Measurements from ENCODE around the gene ALS2.
"Not testable (repeated sequence)": the region's sequence is repeated elsewhere in the genome, so short reads cannot be mapped to it uniquely, and the experiment has no call there.

Gene ALS2

DNA sequence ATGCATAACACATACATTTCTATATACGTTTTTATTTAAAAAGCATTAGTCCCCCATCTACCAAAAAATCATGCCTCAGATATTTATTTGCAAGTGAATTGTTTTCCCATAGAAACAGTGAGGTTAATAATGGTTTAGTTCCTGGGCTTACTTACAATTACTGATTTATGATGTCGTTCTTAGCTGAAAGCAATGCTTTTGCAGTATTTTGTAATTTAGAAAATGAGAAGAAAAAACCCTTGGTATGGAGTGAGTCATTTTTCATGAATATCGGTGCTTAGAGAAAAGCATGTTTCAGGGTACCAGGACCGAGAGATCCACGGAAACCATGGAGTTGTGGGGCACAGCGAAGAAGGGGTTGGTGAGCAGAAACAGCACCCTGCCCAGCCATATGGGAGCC lies 13.6 kb upstream of the ALS2 start:
- no peak for DNase-seq (ENCODE audit: low read depth in 2 of 2)

DNA sequence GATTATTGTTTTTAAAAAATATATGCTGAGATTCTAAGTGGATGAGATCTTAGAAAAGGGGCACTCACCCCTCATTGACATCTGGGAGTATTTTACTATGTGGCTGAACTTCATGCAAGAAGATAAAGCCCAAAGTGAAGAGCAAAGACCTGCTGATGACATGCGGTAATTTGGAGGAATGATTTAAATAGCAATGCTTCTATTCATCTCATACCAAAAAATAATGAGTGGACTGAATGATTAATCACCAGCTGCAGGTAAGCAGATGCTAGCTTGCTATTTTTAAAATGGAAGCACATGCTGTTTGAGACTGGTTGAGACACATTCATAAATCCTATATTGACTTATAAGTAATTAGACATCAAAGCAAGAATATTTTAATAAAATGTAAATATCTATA lies 12.9 kb upstream of the ALS2 start:
- DNase-seq (ENCODE audit: low read depth in 2 of 2): no peak

DNA sequence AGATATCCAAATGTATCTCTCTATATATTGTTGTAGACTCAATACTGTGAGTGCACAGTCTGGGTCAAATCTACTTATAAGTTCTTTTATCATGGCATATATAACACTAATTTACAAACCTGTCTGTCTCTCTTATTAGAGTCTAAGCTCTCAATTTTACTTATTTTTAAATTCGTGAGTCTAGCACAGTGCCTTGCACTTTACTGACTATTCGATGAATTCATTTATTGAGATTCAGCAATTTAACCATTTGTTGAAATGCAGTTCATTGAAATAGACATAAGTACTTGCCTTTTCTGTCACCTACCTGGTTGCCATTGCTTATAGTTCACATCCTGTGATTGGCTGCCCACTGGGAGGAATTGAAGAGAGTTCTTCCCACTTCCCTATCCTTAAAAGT lies 10.3 kb upstream of the ALS2 start:
- DNase-seq (ENCODE audit: low read depth in 2 of 2): no peak

DNA sequence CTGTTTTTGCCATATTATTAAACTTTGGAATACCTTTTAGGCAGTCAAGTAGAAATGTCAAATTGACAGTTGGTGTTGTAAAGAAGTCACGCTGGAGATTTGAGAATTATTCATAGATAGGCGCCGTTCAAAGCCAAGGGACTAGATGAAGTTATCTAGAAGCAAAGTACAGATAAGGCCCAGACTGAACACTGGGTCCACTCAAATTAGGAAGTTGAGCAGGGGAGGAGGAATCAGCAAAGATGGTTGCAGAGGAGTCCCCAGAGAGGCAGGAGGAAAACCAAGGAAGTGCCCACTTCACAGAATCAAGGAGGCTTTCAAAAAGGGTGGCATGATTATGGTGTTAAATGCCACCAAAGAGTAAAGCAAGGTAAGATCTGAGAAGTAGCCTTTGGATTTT lies 9.6 kb upstream of the ALS2 start:
- DNase-seq (ENCODE audit: low read depth in 2 of 2): no peak

DNA sequence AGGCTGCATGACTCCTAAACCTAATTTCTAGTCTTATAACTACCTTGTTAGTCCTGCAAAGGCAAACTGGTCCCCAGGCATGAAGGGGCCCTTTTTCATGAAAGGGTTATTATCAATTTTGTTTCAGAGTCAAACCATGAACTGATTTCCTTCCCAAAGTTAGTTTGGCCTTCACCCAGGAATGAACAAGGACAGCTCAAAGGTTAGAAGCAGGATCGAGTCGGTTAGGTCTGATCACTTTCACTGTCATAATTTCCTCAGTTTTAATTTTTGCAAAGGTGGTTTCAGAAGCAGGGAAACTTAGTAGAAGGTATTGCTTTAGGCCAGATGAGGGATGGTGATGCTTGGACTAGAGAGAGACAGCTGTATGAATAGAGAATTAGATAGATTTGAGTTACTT lies 8.7 kb upstream of the ALS2 start:
- no peak for DNase-seq (ENCODE audit: low read depth in 2 of 2)

DNA sequence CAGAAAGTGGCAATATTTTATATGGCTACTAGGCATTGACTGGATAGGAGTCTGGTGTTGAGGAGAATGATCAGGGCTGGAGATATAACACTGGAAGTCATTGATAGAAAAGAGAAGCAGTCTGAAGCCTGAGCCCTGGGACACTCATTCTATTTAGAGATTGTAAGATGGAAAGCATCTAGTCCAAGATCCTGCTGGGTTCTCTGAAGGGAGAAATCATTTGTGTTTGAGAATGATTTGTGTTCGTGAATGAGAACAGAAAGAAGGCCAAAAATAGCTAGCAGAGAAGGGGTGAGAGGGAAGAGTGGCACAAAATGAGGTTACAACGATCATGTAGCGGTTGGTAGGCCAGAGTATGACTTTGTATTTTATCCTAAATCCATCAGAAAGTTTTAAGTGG lies 7.6 kb upstream of the ALS2 start:
- DNase-seq (ENCODE audit: low read depth in 2 of 2): no peak

DNA sequence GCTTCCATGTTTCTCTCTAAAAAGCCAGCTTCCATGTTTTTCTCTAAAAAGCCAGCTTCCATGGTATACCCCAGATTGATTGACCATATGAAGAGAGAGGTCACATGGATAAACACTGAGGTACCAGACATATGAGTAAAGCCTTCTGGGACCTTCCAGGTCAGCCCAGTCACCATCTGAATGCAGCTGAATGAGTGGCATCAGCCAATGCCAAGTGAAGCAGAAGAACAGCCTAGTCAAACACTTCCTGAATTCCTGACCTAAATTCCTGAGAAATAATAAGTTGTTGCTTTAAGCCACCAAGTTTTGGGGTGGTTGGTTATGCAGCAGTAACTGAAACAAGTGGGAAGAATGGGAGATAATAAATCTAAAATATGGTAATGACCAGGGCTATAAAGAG lies 5.7 kb upstream of the ALS2 start:
- DNase-seq (ENCODE audit: low read depth in 2 of 2): no peak

DNA sequence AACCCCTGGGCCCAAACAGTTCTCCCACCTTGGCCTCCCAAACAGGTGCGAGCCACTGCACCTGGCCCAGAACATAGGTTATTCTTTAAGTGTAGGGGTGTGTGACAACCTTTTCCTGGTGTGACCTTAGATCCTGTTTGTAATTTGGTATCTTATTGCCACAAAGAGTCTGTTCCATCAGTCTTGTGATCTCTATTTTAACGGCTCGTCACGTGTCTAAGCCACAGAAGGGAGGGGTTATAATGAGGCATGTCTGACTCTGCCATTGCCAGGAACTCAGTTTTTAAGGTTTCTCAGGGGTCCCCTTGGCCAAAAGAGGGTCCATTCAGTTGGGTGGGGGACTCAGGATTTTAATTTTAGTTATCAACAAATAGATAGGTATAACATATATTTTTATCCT lies 4.4 kb upstream of the ALS2 start:
- no peak for DNase-seq (ENCODE audit: low read depth in 2 of 2)

DNA sequence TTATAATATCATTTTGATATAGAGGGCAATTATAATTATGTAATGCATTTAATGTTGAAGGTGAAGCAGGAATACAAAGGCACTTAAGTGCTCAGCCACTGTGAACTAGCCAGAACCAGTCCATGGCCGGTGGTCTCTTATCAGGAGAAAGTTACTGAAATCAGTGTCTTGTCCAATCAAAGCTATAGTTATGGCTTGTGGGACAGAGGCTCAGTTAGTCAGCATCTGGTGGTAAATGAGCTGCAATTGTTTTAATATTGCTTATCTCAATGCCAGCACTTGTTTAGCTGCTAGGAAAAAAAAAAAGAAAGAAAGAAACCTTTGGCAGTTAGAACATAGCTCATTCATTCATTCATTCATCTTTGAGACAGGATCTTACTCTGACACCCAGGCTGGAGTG lies 3.8 kb upstream of the ALS2 start:
- no peak for DNase-seq (ENCODE audit: low read depth in 2 of 2)

DNA sequence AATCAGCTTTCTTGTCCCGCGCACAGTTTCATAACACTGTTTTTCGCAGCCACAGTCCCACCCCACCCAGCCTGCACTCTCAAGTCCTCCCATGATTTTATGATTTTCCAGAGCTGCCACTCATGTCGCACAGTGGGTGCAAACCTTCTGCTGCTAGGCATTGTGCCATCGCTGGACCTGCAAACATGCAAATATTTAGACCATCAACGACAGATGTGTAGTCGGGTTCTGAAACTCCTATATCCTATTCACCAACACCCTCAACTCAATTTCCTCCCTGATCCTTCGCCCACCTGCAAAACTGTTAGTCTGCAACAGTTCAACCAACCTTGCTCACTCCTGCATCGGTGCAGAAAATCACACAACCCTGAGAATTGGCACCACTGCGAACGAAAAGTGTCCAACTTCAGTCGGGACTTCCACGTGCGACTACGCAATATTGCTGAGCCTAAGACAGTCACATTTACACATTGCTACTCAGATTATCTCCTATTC lies 871 bp upstream of the ALS2 start:
- no peak for DNase-seq (ENCODE audit: low read depth in 2 of 2)

DNA sequence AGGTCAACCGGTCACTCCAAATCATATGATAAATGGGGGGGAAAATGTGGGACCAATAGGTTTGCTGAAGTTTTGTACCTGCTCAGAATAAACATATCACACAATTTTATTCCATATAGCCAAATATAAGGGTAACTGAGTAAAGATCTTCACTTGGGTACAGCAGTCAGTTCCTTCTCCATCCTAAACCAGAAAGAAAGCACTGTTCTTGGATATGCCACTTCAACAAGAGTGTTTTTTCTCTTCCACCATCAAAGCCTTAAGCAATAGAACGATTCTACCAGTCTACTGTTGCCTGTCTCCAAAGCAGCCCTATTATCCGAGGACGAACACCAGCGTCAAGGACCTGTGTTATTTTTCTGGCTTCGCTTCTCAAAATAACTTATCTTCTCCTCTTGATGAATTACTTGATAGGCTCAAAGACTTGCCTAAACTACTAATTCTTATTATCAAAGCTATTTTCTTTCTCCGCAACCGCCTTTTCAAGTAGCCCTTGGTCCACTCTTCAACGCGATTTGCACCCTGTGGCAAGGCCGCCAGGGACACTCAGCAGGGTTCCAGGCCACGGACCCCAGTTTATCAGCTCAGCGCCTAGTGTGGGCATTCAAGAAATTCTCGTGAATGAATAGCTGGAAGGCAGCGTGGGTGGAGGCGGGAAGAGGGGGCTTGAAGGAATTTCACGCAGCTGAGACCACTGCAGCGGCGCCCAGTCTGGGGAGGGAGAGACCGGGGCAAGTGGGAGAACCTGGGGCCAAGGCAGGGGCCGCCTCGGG lies 646 bp downstream of the ALS2 start:
- DNase-seq (ENCODE audit: low read depth in 2 of 2): no peak

DNA sequence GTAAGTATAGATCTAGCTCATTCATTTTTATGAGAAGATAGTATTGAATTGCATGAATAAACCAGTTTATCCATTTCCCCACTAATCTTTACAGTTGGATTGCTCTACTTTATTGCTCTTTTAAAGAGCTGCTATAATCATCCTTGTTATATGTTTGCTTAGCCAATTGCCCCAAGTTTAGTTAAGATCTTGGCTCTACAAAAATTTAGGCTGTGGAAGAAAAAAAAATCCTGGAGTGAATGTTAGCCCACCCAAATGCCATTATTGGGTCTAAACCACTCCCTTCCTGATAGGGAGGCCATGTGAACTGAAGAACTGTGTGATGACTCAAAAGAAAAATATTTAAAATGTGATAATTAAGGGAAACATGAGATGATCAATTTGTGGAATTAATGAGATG lies 2.9 kb downstream of the ALS2 start:
- no peak for DNase-seq (ENCODE audit: low read depth in 2 of 2)

DNA sequence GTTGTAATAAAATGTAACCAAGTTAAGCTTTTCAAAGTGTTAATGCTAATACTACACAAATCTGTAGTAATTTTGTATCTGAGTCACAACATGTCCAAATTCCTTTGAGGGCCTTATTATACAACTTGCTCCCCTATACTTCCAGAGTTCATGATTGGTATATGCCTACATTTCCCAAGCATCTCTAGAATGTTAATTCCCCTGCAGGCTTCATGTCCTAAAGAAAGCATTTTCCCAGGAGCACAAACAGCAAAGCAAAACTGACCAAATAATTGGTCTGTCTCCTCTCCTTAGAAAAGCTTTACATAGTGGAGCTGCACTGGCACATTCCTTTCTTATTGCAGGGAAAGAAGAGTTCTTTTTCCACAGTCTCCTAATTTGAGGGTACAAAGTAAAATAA lies 3.7 kb downstream of the ALS2 start:
- DNase-seq (ENCODE audit: low read depth in 2 of 2): no peak

DNA sequence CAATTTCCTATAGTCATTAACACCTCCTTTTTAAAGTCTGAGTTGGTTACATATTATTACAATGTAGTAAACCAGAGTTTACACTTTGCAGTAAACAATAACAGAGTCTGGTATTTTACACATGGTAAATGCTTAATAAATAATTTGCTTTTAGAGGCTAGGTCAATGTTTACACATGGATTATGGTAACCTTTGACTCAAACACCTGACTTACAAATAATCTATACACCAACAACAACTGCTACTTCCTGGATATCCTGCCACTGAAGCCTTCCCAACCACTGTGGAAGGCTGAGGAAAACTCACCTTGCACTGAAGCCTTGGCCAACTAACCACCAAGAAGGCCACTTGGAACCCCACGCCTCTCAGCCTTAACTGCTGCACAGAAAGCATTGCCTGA lies 5.4 kb downstream of the ALS2 start:
- no peak for DNase-seq (ENCODE audit: low read depth in 2 of 2)

DNA sequence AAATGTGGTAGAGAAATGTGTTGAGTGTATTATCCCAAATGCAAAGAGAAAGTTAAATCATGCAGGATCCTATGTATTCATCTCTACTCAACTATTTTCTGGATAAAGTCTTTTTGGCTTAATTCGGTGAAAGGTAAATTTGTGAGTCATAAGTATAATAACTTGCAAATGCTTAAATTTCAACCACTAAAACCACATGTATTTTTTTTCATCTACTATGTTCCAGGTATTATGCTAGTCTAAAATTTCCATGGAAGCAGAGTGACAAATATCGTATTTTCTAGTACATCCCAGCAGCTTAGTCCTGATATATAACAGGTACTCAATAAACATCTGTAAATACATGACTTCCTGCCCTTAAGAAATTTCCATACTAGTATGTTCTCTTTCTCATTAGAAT lies 6.2 kb downstream of the ALS2 start:
- DNase-seq (ENCODE audit: low read depth in 2 of 2): no peak

DNA sequence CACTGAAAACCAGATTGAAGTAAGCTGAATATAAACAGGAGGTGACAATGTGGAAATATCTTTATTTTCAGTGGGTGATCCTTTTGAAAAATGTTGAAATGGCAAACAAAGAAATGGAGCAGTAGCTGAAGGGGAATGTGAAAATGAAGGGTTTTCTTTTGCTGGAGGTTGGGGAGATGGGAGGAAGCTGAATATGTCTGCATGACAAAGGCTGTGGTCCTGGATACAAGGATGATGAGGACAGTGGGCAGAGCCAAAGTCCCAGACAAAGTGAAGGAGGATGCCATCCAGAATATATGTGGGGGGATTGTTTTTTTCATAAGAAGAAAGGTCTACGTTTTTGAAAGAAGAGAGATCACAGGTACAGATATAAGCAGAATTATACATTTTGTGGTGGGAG lies 6.7 kb downstream of the ALS2 start:
- no peak for DNase-seq (ENCODE audit: low read depth in 2 of 2)

DNA sequence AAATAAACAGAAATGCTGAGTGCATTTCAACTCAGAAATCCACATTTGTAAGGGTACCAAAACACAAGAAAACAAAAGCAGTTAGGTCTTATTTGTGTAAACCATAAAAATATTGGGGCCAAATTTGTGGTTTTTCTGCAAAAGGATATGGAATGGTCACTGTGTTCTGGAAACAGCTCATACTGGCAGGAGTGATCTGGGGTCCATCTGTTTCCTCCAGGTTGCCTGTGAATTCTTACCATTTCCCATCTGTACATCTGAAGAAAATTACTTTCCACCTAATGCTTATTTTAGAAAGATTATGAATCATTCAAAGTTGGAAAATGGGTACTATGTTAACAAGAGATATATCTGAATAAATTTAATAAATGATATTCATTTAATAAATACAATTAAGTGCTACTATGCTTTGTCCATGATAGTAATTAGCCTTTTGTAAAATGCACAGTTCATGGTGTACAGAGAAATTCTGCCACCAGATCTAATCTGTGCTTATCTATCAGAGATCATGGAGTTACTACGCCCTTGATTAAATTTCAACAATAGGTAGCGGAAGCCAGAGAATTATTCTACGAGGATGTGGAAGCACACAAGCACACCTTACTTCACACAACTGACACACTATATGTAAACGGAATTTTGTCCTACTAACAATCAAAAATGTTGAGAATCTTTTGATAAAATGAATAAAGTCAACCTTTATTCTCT lies 10.9 kb downstream of the ALS2 start:
- DNase-seq (ENCODE audit: low read depth in 2 of 2): no peak

DNA sequence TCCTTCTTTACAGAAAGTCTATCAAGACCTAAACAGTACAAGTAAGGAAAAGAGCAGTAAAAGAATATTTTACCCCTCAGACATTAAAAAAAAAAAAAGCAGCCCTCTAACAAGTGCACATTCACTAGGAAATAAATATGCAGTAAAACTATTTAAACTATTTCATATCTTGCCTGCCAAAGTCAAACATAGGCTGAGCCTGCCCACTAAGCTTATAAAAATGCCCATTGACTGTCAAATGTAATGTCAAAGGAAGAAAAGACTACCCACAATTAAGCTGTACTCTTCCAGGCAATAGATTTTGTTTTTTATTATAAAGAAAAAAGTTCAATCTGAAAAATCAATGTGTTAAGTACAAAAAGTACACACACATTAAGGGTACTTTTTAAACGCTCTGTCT lies 11.8 kb downstream of the ALS2 start:
- DNase-seq (ENCODE audit: low read depth in 2 of 2): no peak

DNA sequence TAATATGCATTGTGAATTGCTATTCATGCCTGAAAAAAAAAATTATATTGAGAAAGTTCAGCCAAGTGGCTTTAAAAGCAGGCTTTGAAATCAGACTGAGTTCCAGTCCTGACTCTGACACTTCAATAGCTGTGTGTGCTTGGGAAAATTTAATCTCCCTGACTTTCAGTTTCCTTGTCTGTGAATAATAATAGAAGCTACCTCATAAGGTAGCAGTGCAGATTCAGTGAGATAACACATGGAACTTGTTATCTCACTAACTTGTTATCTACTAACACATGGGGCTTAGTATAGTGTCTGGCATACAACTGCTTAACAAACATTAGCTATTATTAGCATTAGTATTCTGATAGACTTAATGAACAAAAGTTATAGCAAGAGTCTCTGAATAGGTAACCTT lies 14.9 kb downstream of the ALS2 start:
- DNase-seq (ENCODE audit: low read depth in 2 of 2): no peak

DNA sequence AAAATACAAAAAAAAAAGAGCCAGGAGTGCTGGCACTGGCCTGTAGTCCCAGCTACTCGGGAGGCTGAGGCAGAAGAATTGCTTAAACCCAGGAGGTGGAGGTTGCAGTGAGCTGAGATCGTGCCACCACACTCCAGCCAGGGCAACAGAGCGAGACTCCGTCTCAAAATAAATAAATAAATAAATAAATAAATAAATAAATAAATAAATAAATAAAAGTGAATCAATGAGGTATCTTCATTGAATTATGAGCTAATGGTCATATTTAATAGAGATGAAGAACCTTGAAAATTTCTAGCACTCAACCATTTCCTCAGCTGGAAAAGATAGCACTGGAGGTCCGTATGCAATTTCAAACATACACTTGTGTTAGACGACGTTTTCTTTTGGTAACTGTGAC lies 16.3 kb downstream of the ALS2 start:
- not testable (repeated sequence) for DNase-seq (ENCODE audit: low read depth in 2 of 2)

DNA sequence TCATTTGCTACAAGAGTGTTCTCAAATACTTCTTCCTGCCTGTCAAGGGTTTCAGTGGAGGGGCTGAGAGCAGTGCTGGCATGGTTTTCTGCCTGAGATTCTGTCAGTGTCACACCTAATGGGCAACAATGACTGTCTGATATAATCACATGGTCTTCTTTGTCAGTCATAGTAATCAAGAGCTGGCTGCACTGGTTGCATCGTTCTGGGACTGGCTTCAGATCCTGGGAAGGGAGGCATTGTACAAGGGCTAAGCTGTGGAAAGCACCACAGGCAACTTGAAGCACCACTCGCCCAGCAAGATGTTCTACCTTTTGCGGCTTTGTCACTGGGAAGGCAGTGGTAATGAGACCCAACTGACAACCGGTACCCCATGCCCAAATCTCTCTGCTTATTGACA lies 19.6 kb downstream of the ALS2 start:
- DNase-seq (ENCODE audit: low read depth in 2 of 2): no peak

DNA sequence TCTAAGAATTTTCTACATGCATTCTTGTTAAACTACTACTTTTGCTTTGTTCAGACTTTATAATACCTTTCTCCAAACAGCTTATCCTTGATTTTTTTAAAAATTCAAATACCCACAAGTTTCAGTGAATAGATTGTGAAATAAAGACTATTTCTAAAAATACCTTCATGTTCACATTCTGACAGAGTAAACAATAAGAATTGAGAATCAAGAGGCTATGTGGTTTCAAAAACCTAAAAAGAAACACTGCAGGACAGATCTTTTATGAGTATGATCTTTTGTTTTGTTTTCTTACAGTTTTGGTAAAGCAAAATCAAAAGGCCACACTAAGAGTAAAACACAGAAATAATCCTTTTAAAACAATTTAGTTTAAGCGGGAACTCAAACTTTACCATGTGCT lies 21.2 kb downstream of the ALS2 start:
- DNase-seq (ENCODE audit: low read depth in 2 of 2): no peak

DNA sequence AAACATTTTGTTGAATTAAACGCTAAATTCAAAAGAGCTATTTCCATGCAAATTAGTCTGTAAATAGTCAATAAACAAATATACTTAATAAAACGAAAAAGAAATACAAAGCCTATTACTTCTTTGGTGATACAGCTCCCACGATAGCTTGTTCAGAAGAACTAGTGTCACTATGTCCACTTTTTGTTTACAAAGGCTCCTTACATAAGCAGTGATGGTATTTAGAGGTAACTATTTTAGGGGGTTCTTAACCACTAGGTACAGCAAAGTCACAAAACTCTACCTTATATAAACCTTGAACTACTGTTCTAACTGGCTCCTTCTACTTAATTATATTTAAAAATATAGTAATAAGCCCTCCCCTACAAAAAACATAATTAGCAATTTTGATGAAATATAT lies 21.9 kb downstream of the ALS2 start:
- DNase-seq (ENCODE audit: low read depth in 2 of 2): no peak

DNA sequence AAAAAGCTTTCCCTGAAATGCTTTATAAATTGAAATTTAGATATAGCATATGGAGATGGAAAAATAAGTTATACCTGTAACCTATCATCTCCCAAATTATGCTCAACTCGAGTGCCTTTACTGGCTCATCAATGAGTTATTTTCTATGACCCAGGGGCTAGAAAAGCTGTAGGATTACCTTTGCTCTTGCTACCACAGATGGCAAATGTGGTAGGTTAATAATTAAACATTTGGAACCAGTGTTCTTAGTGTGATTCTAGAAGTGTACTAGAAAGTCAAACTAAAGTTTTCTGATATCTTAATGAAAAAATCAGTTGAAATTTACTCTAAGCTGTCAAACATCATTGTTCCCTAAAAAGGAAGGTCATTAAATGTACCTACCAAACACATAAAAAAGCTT lies 22.5 kb downstream of the ALS2 start:
- no peak for DNase-seq (ENCODE audit: low read depth in 2 of 2)
